Choroid plexus epithelial cell (primary cell): ENCODE data around the gene RPS18.
A peak's percentile ranks its signal among the peaks of the same experiment; 100 is the strongest.
"Not testable (repeated sequence)": the region's sequence is repeated elsewhere in the genome, so short reads cannot be mapped to it uniquely, and the experiment has no call there.

Experiments used
- DNase-seq: peaks from one replicate; pipeline ENCODE4 v3.0.0-alpha.2; 2010; ENCODE audit warnings: low read depth
- H3K4me3 ChIP-seq: 2 replicates; pipeline ENCODE4 v1.5.1; 2011; ENCODE audit warnings: low read depth, mild to moderate bottlenecking, control low read depth, low read length, moderate library complexity
- CTCF ChIP-seq: conservative IDR thresholded peaks from 2 replicates; pipeline ENCODE4 v1.5.1; 2011; ENCODE audit warnings: low read depth, mild to moderate bottlenecking, control low read depth, inconsistent platforms, low read length, moderate library complexity

Gene RPS18

GRCh38 chr6:33277663-33278391 lies 6.0 kb downstream of the RPS18 start:
- DNase-seq, result no peak
- H3K4me3 ChIP-seq, result peak overlapping the region; percentile 70
- TF ChIP-seq CTCF, result no peak

DNA sequence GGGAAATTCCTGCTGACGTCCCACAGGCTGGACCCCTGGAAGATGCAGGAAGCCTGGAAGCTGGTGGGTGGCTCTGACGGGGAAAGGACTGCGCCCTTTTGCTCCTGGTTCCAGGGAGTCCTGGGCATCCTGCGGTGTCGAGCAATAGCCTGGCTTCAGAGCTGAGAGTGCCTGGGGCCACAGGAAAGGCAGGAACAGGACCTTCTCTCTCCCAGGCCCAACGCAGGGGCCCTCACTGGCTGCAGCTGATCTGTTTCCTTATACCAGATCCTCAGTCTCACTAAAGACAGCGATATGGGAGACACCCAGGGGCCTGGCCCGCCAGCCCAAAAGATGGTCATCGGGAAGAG lies 6.5 kb downstream of the RPS18 start:
- TF ChIP-seq CTCF, result no peak
- no peak for DNase-seq
- H3K4me3 ChIP-seq, result no peak overlapping the region

- H3K4me3 ChIP-seq, result no peak overlapping the region
- DNase-seq, result no peak
- no peak for TF ChIP-seq CTCF
Observed at GRCh38 chr6:33278810-33279209, 6.9 kb downstream of the RPS18 start.

- DNase-seq, result no peak
- H3K4me3 ChIP-seq, result no peak overlapping the region
- no peak for TF ChIP-seq CTCF
Observed at GRCh38 chr6:33279257-33279695, 7.4 kb downstream of the RPS18 start.

DNA sequence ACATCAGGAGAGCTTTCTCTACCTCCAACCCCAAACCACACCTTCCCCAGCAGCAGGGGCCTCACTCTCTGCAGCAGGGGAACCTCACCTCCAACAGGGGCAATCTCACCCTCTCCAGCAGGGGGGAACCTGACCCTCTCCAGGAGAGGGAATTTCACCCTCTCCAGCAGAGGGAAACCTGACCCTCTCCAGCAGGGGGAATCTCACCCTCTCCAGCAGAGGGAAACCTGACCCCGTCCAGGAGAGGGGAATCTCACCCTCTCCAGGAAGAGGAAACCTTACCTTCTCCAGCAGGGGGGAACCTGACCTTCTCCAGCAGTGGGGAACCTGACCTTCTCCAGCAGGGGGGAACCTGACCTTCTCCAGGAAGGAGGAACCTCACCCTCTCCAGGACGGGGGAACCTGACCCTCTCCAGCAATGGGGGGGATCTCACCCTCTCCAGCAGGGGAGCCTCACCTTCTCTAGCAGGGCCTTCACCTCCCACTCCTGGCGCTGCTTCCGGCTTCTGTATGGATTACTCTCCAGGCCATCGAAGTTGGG lies 8.2 kb downstream of the RPS18 start:
- TF ChIP-seq CTCF, result peak; percentile 69
- no peak overlapping the region for H3K4me3 ChIP-seq

DNA sequence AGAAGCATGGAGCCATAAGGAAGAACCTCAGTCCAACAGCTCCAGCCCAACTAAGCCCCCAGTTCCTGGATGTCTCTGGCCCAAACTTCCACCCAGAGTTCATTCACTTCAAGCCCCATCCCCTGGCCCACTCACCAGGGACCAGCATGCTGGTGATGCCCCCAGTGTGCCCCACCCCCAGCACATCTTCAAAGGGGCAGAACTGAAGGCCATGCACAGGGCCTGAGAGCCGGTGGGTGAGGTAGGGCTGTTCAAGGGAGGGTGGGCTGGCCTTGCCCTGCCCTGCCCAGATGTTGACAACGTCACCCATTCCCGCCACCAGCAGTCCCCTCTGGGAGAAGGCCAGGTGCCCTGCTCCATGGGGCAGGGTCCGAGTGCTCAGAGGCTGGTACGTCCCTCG lies 8.7 kb downstream of the RPS18 start:
- no peak overlapping the region for H3K4me3 ChIP-seq
- no peak for TF ChIP-seq CTCF
- DNase-seq, result no peak

More for the DNA sequence above, 8.2 kb downstream of the RPS18 start:
- DNase-seq, result peak; percentile 69

DNA sequence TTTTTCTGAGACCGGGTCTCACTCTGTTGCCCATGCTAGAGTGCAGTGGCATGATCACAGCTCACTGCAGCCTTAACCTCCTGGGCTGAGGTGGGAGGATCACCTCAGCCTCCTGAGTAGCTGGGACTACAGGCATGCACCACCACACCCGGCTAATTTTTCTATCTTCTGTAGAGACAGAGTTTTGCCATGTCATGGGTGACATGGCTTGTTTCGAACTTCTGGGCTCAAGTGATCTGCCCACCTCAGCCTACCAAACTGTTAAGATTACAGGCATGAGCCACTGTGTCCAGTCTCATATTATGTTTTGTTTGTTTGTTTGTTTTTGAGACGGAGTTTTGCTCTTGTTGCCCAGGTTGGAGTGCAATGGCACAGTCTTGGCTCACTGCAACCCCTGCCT lies 13.3 kb downstream of the RPS18 start:
- DNase-seq, H3K4me3 ChIP-seq: not testable (repeated sequence)
